IPS DF 4.7 (cell line): Measurements from ENCODE around the gene TDRD9.
"Not testable (repeated sequence)": the region's sequence is repeated elsewhere in the genome, so short reads cannot be mapped to it uniquely, and the experiment has no call there.

Source experiments
- DNase-seq: peaks from one replicate; pipeline ENCODE4 v3.0.0-alpha.2; 2013; ENCODE audit warnings: low spot score; ENCODE audit errors: extremely low read depth

TDRD9 gene

GRCh38 chr14:103925316-103925715 lies 2.9 kb upstream of the TDRD9 start:
- no peak for DNase-seq

GRCh38 chr14:103927566-103927965 lies 690 bp upstream of the TDRD9 start:
- DNase-seq = no peak

GRCh38 chr14:103930051-103930604 lies 1.9 kb downstream of the TDRD9 start:
- DNase-seq = no peak

GRCh38 chr14:103931422-103931821 lies 3.2 kb downstream of the TDRD9 start:
- no peak for DNase-seq

- DNase-seq = no peak
Measured at GRCh38 chr14:103932791-103933490, 4.7 kb downstream of the TDRD9 start.

- no peak for DNase-seq
Measured at GRCh38 chr14:103935102-103935501, 6.8 kb downstream of the TDRD9 start.

- no peak for DNase-seq
Measured at GRCh38 chr14:103941462-103941861, 13.2 kb downstream of the TDRD9 start.

- no peak for DNase-seq
Measured at GRCh38 chr14:103941973-103942736, 13.9 kb downstream of the TDRD9 start, which contains the start of gene RD3L. Gene RD3L, minus strand, starts transcription at chr14:103942529. Its CDS starts 834 bp downstream, at chr14:103941695.

GRCh38 chr14:103943673-103944072 lies 15.4 kb downstream of the TDRD9 start:
- no peak for DNase-seq

GRCh38 chr14:103946975-103947374 lies 18.7 kb downstream of the TDRD9 start:
- no peak for DNase-seq

- no peak for DNase-seq
Measured at GRCh38 chr14:103948442-103948841, 20.2 kb downstream of the TDRD9 start.

- no peak for DNase-seq
Measured at GRCh38 chr14:103949131-103949790, 21.0 kb downstream of the TDRD9 start.

GRCh38 chr14:103960457-103961055 lies 32.3 kb downstream of the TDRD9 start:
- DNase-seq = no peak

- no peak for DNase-seq
Measured at GRCh38 chr14:103961928-103962578, 33.8 kb downstream of the TDRD9 start.

GRCh38 chr14:103966631-103967030 lies 38.4 kb downstream of the TDRD9 start:
- no peak for DNase-seq

GRCh38 chr14:103969961-103970360 lies 41.7 kb downstream of the TDRD9 start:
- no peak for DNase-seq

GRCh38 chr14:103973354-103973753 lies 45.1 kb downstream of the TDRD9 start:
- DNase-seq = no peak

- no peak for DNase-seq
Measured at GRCh38 chr14:103974575-103974974, 46.3 kb downstream of the TDRD9 start.

GRCh38 chr14:103980623-103981238 lies 52.5 kb downstream of the TDRD9 start:
- not testable (repeated sequence) for DNase-seq

- DNase-seq = no peak
Measured at GRCh38 chr14:103984196-103984595, 55.9 kb downstream of the TDRD9 start.

- no peak for DNase-seq
Measured at GRCh38 chr14:103989034-103989433, 60.8 kb downstream of the TDRD9 start.
